Spleen (tissue), 11 donors: ENCODE measurements around the gene C11orf98. TPM values are rescaled to one million over a fixed set of nuclear protein-coding genes. Genes with fewer than 3 reads are reported as not detected.
"Not testable (repeated sequence)": the region's sequence is repeated elsewhere in the genome, so short reads cannot be mapped to it uniquely, and the experiment has no call there.

Experiments
- DNase-seq: peaks from one replicate; pipeline ENCODE4 v3.0.0-alpha.2; 2020
- H3K27ac ChIP-seq, 8 donors: fragments of 200-600 bp; sonication (generic) in 7 of 8; 1 replicate in 4 of 8; 2 replicates in 4 of 8; pipeline versions ENCODE4 v1.5.0 to v1.8.0; 2016 to 2021; ENCODE audit warnings: inconsistent platforms in 4 of 8, mild to moderate bottlenecking in 4 of 8, moderate library complexity in 1 of 8
- H3K27me3 ChIP-seq, 7 donors: fragments of 200-600 bp; sonication (generic) in 6 of 7; replicated peaks in 1 of 7; 1 replicate in 4 of 7; 2 replicates in 3 of 7; pipeline versions ENCODE4 v1.5.0 to v1.8.0; 2016 to 2021; ENCODE audit warnings: inconsistent platforms in 3 of 7, mild to moderate bottlenecking in 1 of 7
- H3K36me3 ChIP-seq, 6 donors: fragments of 200-600 bp; sonication (generic) in 5 of 6; 1 replicate in 4 of 6; 2 replicates in 2 of 6; pipeline versions ENCODE4 v1.5.0 to v1.8.0; 2016 to 2021; ENCODE audit warnings: inconsistent platforms in 2 of 6
- H3K4me1 ChIP-seq, 6 donors: fragments of 200-600 bp; sonication (generic) in 5 of 6; 1 replicate in 3 of 6; 2 replicates in 3 of 6; pipeline versions ENCODE4 v1.5.0 to v1.8.0; 2016 to 2021; ENCODE audit warnings: inconsistent platforms in 3 of 6
- H3K4me3 ChIP-seq, 8 donors: fragments of 200-600 bp; sonication (generic) in 7 of 8; 1 replicate in 4 of 8; 2 replicates in 4 of 8; pipeline versions ENCODE4 v1.5.0 to v1.8.0; 2016 to 2021; ENCODE audit warnings: inconsistent platforms in 4 of 8, mild to moderate bottlenecking in 4 of 8, moderate library complexity in 2 of 8
- H3K9me3 ChIP-seq, 8 donors: fragments of 200-600 bp; sonication (generic) in 7 of 8; 1 replicate in 4 of 8; 2 replicates in 4 of 8; pipeline versions ENCODE4 v1.5.0 to v1.8.0; 2016 to 2021; ENCODE audit warnings: inconsistent platforms in 4 of 8
- CTCF ChIP-seq, 11 experiments: fragments of 200-600 bp in 7 of 11; fragments of 450-650 bp in 4 of 11; sonication (generic) in 4 of 11; IDR thresholded peaks in 8 of 11; conservative IDR thresholded peaks in 3 of 11; 1 replicate in 7 of 11; 2 replicates in 4 of 11; pipeline versions ENCODE4 v1.4.0 to v1.8.0; 2016 to 2021; ENCODE audit warnings: antibody characterized with exemption in 11 of 11, inconsistent platforms in 4 of 11, mild to moderate bottlenecking in 1 of 11
- POLR2A ChIP-seq, 3 donors: fragments of 450-650 bp; IDR thresholded peaks; one replicate each; pipeline ENCODE4 v1.5.1; 2017; ENCODE audit warnings: antibody characterized with exemption in 3 of 3, mild to moderate bottlenecking in 1 of 3
- POLR2AphosphoS5 ChIP-seq, 3 donors: sonication (generic); formaldehyde crosslinking; IDR thresholded peaks; one replicate each; pipeline ENCODE4 v1.5.1; 2017; ENCODE audit warnings: antibody characterized with exemption in 3 of 3
- WGBS, 5 donors: extraction: QIAGEN DNeasy Blood & Tissue Kit in 3 of 5; methylation state at CpG; one replicate each; pipeline versions ENCODE4 v1.1.5 to v1.1.7; 2013 to 2018; 5-methylcytosine and 5-hydroxymethylcytosine counted together
- intact Hi-C: fragments of 100-400 bp; cut with DNase I; formaldehyde crosslinking; loops from one replicate; pipeline ENCODE4 v1.15.0; 2023; ENCODE audit warnings: low total_unique reads
- polyA plus RNA-seq, 3 donors: library from polyadenylated mRNA; stranded (reverse); fragments of 200-250 nt; gene quantifications; one replicate each; pipeline ENCODE4 v1.2.1, GENCODE V29; 2013
- total RNA-seq, 7 donors: library from RNA; depleted of rRNA in 3 of 7; stranded (reverse); fragments of >200 nt in 3 of 7; fragmentation: NEBNext Ultra II Directional in 4 of 7; extraction: Animal tissue kit (Norgen Biotek cat#: 25700) in 4 of 7; gene quantifications; one replicate each; pipeline versions ENCODE4 v1.1.0 to v1.2.1, GENCODE V29; 2016 to 2021
- donor health status: healthy with polysubstance abuse.
- donor health status: DM: no; HTN: no; CAD: no; lungs with moderate emphysema.
- donor health status: DM: no; HTN: no; CAD: no.
- donor health status: Bipolar disorder and iron deficiency.
- donor health status: healthy.
- donor health status: DM: no; HTN: no; CAD: no.
- donor health status: DM: yes; HTN: yes; CAD: no.

The C11orf98 gene
- total and polyA plus RNA-seq, 10 donors, result 30.9 to 164 (median 42.8) TPM

GRCh38 chr11:62705880-62706849 is 41.2 kb upstream of the C11orf98 start:
- Histone ChIP-seq H3K27ac (peak overlapping the region; percentile 48 to 86 (median 78)), H3K36me3 (peaks cover 0 to 27% (median 8%) of the 10 kb centered on the region in 6 donors), H3K27me3 (no peaks in the 10 kb centered on the region), H3K4me1 (peaks cover 34 to 79% (median 51%) of the 10 kb centered on the region in 6 donors), H3K9me3 (no peaks in the 10 kb centered on the region), H3K4me3 (peak overlapping the region; percentile 67 to 94 (median 84))
- intact Hi-C loops, result no loop called here
- peak in 1 of 3 donors; percentile 20 for TF ChIP-seq POLR2A (IDR thresholded peaks at IDR 0.05)
- peak in 3 of 11 experiments; percentile 13 to 33 (median 14) for TF ChIP-seq CTCF (IDR thresholded peaks at IDR 0.05 in 8 of 11, conservative IDR thresholded peaks at IDR 0.05 in 3 of 11)
- TF ChIP-seq POLR2AphosphoS5 (IDR thresholded peaks at IDR 0.05), result peak; percentile 83 to 92 (median 88)
- 7 to 13% (median 8%) methylated on average over 25 to 73 of the region's 73 CpGs for WGBS, 5 donors
- peak; percentile 99 for DNase-seq

GRCh38 chr11:62705413-62705812 is 40.4 kb upstream of the C11orf98 start:
- H3K4me1 ChIP-seq, result peaks cover 31 to 72% (median 48%) of the 10 kb centered on the region in 6 donors
- no peaks in the 10 kb centered on the region for H3K9me3 ChIP-seq
- DNase-seq, result peak; percentile 85
- peaks cover 0 to 27% (median 4%) of the 10 kb centered on the region in 6 donors for H3K36me3 ChIP-seq
- peak overlapping the region; percentile 67 to 94 (median 84) for H3K4me3 ChIP-seq
- H3K27ac ChIP-seq, result peak overlapping the region; percentile 48 to 86 (median 78)
- intact Hi-C loops, result no loop called here
- no peaks in the 10 kb centered on the region for H3K27me3 ChIP-seq
- TF ChIP-seq CTCF (IDR thresholded peaks at IDR 0.05 in 8 of 11, conservative IDR thresholded peaks at IDR 0.05 in 3 of 11) (no peak), POLR2AphosphoS5 (IDR thresholded peaks at IDR 0.05) (no peak), POLR2A (IDR thresholded peaks at IDR 0.05) (no peak)
- 64 to 73% (median 67%) methylated on average over 6 to 7 of the region's 7 CpGs for WGBS, 5 donors

- peak overlapping the region in 1 of 8 donors; percentile 1 for H3K27ac ChIP-seq
- peaks cover 26 to 62% (median 37%) of the 10 kb centered on the region in 6 donors for H3K4me1 ChIP-seq
- H3K27me3 ChIP-seq, DNase-seq, H3K9me3 ChIP-seq, H3K4me3 ChIP-seq, intact Hi-C loops: not testable (repeated sequence)
- H3K36me3 ChIP-seq, result peaks cover 0 to 25% (median 3%) of the 10 kb centered on the region in 6 donors
- WGBS, 5 donors, result 66 to 87% (median 81%) methylated on average over 4 of the region's 4 CpGs
These were observed 38.9 kb upstream of the C11orf98 start for GRCh38 chr11:62703921-62704320.

GRCh38 chr11:62702246-62702645 is 37.2 kb upstream of the C11orf98 start:
- Histone ChIP-seq H3K4me3 (no peak overlapping the region), H3K9me3 (no peaks in the 10 kb centered on the region), H3K36me3 (peaks cover 0 to 25% (median 3%) of the 10 kb centered on the region in 6 donors), H3K27ac (peak overlapping the region in 3 of 8 donors; percentile 33 to 56 (median 38)), H3K27me3 (no peaks in the 10 kb centered on the region), H3K4me1 (peaks cover 15 to 45% (median 22%) of the 10 kb centered on the region in 6 donors)
- TF ChIP-seq POLR2A (IDR thresholded peaks at IDR 0.05) (no peak), CTCF (IDR thresholded peaks at IDR 0.05 in 8 of 11, conservative IDR thresholded peaks at IDR 0.05 in 3 of 11) (no peak), POLR2AphosphoS5 (IDR thresholded peaks at IDR 0.05) (no peak)
- DNase-seq, result no peak
- intact Hi-C loops, result no loop called here
- WGBS, 5 donors, result 62 to 83% (median 76%) methylated on average over 8 to 11 of the region's 11 CpGs
